ENCODE results near the gene KRTAP10-5. TPM values are rescaled to one million over a fixed set of nuclear protein-coding genes. Genes with fewer than 3 reads are reported as not detected.

The KRTAP10-5 gene
- total RNA-seq, 3 donors from 2014 or later (not counting 1 experiment from before 2014, with no cell fraction given) = not detected

DNA sequence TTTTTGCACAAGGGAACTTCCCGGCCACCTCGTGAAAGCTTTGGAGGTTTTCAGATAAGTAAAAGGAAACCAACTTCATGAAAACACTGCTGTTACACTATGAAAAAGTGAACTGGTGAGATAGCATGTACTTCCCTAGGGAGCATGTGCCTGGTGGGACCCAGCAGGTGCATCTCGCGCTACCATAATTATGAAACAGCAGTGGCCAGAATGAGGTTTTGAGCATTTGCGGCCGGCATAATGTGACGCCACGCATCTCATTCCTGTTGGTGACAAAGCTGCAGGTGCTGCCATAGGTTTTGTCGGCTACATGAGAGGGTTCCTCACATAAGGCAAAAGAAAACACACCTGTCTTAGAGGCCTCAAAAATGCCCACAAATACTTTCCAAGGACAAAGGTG, 23.5 kb downstream of the KRTAP10-5 start:
- H3K27ac Mint-ChIP-seq = no peak overlapping the region
- no peaks in the 10 kb centered on the region for H3K9me3 Mint-ChIP-seq
- H3K4me3 ChIP-seq (ENCODE audit: low read length) = no peak overlapping the region
- H3K36me3 ChIP-seq (ENCODE audit: control insufficient read depth, insufficient read depth, low read length) = no peaks in the 10 kb centered on the region
- H3K27me3 ChIP-seq (ENCODE audit: control insufficient read depth, insufficient read depth, low read length) = no peaks in the 10 kb centered on the region
- no peak overlapping the region for H3K4me3 Mint-ChIP-seq
- DNase-seq = peak in 1 of 2 donors; percentile 14
- H3K4me1 Mint-ChIP-seq = no peaks in the 10 kb centered on the region
- TF ChIP-seq CTCF (IDR thresholded peaks at IDR 0.05) = no peak
- intact Hi-C loops (cut with micrococcal nuclease) = no loop called here
- H3K27ac ChIP-seq (ENCODE audit: low read length) = no peak overlapping the region
- 59% methylated on average over 9 of the region's 9 CpGs for WGBS (ENCODE audit: insufficient coverage)
- H3K4me1 ChIP-seq (ENCODE audit: control insufficient read depth, insufficient read depth, low read length) = no peaks in the 10 kb centered on the region
- peaks cover 7 to 13% of the 10 kb centered on the region in 2 donors for H3K27me3 Mint-ChIP-seq (ENCODE audit: low read depth in 2 of 2)
- ATAC-seq = no peak
- no peaks in the 10 kb centered on the region for H3K9me3 ChIP-seq (ENCODE audit: control insufficient read depth, insufficient read depth, low read length)
- peaks cover 4% of the 10 kb centered on the region for H3K36me3 Mint-ChIP-seq

GRCh38 chr21:44555200-44555875, 25.1 kb downstream of the KRTAP10-5 start:
- intact Hi-C loops (cut with micrococcal nuclease) = no loop called here
- DNase-seq (no peak), ATAC-seq (no peak)
- no peak overlapping the region for H3K4me3 Mint-ChIP-seq
- WGBS (ENCODE audit: insufficient coverage) = 85% methylated on average over 13 of the region's 13 CpGs
- Histone ChIP-seq H3K4me3 (ENCODE audit: low read length) (no peak overlapping the region), H3K36me3 (ENCODE audit: control insufficient read depth, insufficient read depth, low read length) (no peaks in the 10 kb centered on the region), H3K9me3 (ENCODE audit: control insufficient read depth, insufficient read depth, low read length) (no peaks in the 10 kb centered on the region), H3K27ac (ENCODE audit: low read length) (no peak overlapping the region), H3K27me3 (ENCODE audit: control insufficient read depth, insufficient read depth, low read length) (no peaks in the 10 kb centered on the region), H3K4me1 (ENCODE audit: control insufficient read depth, insufficient read depth, low read length) (no peaks in the 10 kb centered on the region)
- H3K36me3 Mint-ChIP-seq = no peaks in the 10 kb centered on the region
- no peak overlapping the region for H3K27ac Mint-ChIP-seq
- peaks cover 0 to 8% of the 10 kb centered on the region in 2 donors for H3K4me1 Mint-ChIP-seq
- TF ChIP-seq CTCF (IDR thresholded peaks at IDR 0.05) = no peak
- no peaks in the 10 kb centered on the region for H3K9me3 Mint-ChIP-seq
- H3K27me3 Mint-ChIP-seq (ENCODE audit: low read depth in 2 of 2) = peaks cover 7 to 16% of the 10 kb centered on the region in 2 donors

DNA sequence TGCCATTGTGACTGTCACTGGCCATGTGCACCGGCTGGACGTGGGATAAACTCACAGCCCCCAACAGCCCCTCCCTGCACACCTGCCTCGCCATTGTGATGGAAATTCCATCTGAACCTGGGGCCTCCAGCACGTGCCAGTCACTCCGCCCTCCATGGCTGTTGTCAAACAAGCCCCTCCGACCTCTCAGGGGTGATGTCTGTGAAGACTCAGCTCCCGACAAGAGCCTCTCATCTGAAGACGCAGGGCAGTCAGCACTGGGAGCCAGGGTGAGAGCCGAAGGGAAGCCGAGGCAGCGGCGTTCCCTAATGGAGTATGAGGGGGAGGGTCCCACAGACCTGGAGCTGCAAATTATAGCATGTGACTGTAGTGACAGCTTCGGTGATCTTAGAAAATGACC, 27.7 kb downstream of the KRTAP10-5 start:
- H3K27me3 Mint-ChIP-seq (ENCODE audit: low read depth in 2 of 2) = peaks cover 7 to 11% of the 10 kb centered on the region in 2 donors
- intact Hi-C loops (cut with micrococcal nuclease) = no loop called here
- no peak for TF ChIP-seq CTCF (IDR thresholded peaks at IDR 0.05)
- no peak for DNase-seq
- peaks cover 12 to 21% of the 10 kb centered on the region in 2 donors for H3K4me1 Mint-ChIP-seq
- peaks cover 0 to 1% of the 10 kb centered on the region in 2 donors for H3K9me3 Mint-ChIP-seq
- Histone ChIP-seq H3K4me1 (ENCODE audit: control insufficient read depth, insufficient read depth, low read length) (peaks cover 4% of the 10 kb centered on the region), H3K9me3 (ENCODE audit: control insufficient read depth, insufficient read depth, low read length) (no peaks in the 10 kb centered on the region), H3K36me3 (ENCODE audit: control insufficient read depth, insufficient read depth, low read length) (no peaks in the 10 kb centered on the region), H3K4me3 (ENCODE audit: low read length) (no peak overlapping the region), H3K27me3 (ENCODE audit: control insufficient read depth, insufficient read depth, low read length) (no peaks in the 10 kb centered on the region), H3K27ac (ENCODE audit: low read length) (no peak overlapping the region)
- peaks cover 3% of the 10 kb centered on the region for H3K36me3 Mint-ChIP-seq
- ATAC-seq = no peak
- H3K4me3 Mint-ChIP-seq = no peak overlapping the region
- H3K27ac Mint-ChIP-seq = no peak overlapping the region
- 90% methylated on average over 13 of the region's 13 CpGs for WGBS (ENCODE audit: insufficient coverage)

- ATAC-seq (no peak), DNase-seq (no peak)
- no peak overlapping the region for H3K27ac ChIP-seq (ENCODE audit: low read length)
- no peaks in the 10 kb centered on the region for H3K9me3 ChIP-seq (ENCODE audit: control insufficient read depth, insufficient read depth, low read length)
- peaks cover 7% of the 10 kb centered on the region for H3K4me1 ChIP-seq (ENCODE audit: control insufficient read depth, insufficient read depth, low read length)
- intact Hi-C loops (cut with micrococcal nuclease) = no loop called here
- Mint-ChIP-seq H3K9me3 (peaks cover 2 to 5% of the 10 kb centered on the region in 2 donors), H3K27me3 (ENCODE audit: low read depth in 2 of 2) (peaks cover 7 to 11% of the 10 kb centered on the region in 2 donors), H3K4me3 (no peak overlapping the region), H3K4me1 (peaks cover 17 to 27% of the 10 kb centered on the region in 2 donors), H3K27ac (no peak overlapping the region), H3K36me3 (peaks cover 9% of the 10 kb centered on the region)
- H3K27me3 ChIP-seq (ENCODE audit: control insufficient read depth, insufficient read depth, low read length) = no peaks in the 10 kb centered on the region
- H3K4me3 ChIP-seq (ENCODE audit: low read length) = no peak overlapping the region
- WGBS (ENCODE audit: insufficient coverage) = 93% methylated on average over 6 of the region's 6 CpGs
- H3K36me3 ChIP-seq (ENCODE audit: control insufficient read depth, insufficient read depth, low read length) = no peaks in the 10 kb centered on the region
- no peak for TF ChIP-seq CTCF (IDR thresholded peaks at IDR 0.05)
Measured at GRCh38 chr21:44552136-44552535, 28.3 kb downstream of the KRTAP10-5 start.
